Right lung (tissue), 5 donors: ENCODE measurements around the gene PVALEF. TPM values are rescaled to one million over a fixed set of nuclear protein-coding genes. Genes with fewer than 3 reads are reported as not detected.
"Not testable (repeated sequence)": the region's sequence is repeated elsewhere in the genome, so short reads cannot be mapped to it uniquely, and the experiment has no call there.

Experiments used
- DNase-seq, 2 donors: peaks; one replicate each; pipeline ENCODE4 v3.0.0-alpha.2; 2013
- polyA plus RNA-seq, 5 donors: library from polyadenylated mRNA; unstranded; fragments of 120-200 nt; gene quantifications; one replicate each; pipeline versions ENCODE4 v1.2.1 to v1.2.3, GENCODE V29; 2013; ENCODE audit warnings: inconsistent platforms in 1 of 5, low replicate concordance in 1 of 5; ENCODE audit not compliant: insufficient read length in 5 of 5, insufficient read depth in 1 of 5

The PVALEF gene
- polyA plus RNA-seq, 5 donors, result 0.13 to 0.35 (median 0.23) TPM; not detected in 2

GRCh38 chr17:81143717-81144422 lies 21.4 kb upstream of the PVALEF start:
- no peak for DNase-seq

GRCh38 chr17:81144423-81144781 lies 20.9 kb upstream of the PVALEF start:
- no peak for DNase-seq

GRCh38 chr17:81146208-81146607 lies 19.1 kb upstream of the PVALEF start:
- DNase-seq, result not testable (repeated sequence)

GRCh38 chr17:81147701-81148100 lies 17.6 kb upstream of the PVALEF start:
- DNase-seq, result no peak

- DNase-seq, result no peak
Observed at GRCh38 chr17:81148571-81148970, 16.7 kb upstream of the PVALEF start.

- no peak for DNase-seq
Observed at GRCh38 chr17:81148986-81149533, 16.2 kb upstream of the PVALEF start.

GRCh38 chr17:81150377-81151077 lies 14.8 kb upstream of the PVALEF start:
- DNase-seq, result no peak

GRCh38 chr17:81151278-81151677 lies 14.0 kb upstream of the PVALEF start:
- DNase-seq, result no peak

GRCh38 chr17:81152288-81152828 lies 12.9 kb upstream of the PVALEF start:
- no peak for DNase-seq

GRCh38 chr17:81153340-81153803 lies 11.9 kb upstream of the PVALEF start:
- DNase-seq, result no peak

GRCh38 chr17:81154016-81154415 lies 11.3 kb upstream of the PVALEF start:
- not testable (repeated sequence) for DNase-seq

- DNase-seq, result no peak
Observed at GRCh38 chr17:81154961-81155360, 10.3 kb upstream of the PVALEF start.

GRCh38 chr17:81156866-81157805 lies 8.2 kb upstream of the PVALEF start:
- no peak for DNase-seq

- DNase-seq, result no peak
Observed at GRCh38 chr17:81157848-81158687, 7.2 kb upstream of the PVALEF start.

- no peak for DNase-seq
Observed at GRCh38 chr17:81158688-81159590, 6.4 kb upstream of the PVALEF start.

- DNase-seq, result no peak
Observed at GRCh38 chr17:81159611-81160265, 5.6 kb upstream of the PVALEF start.

GRCh38 chr17:81160306-81160705 lies 5.0 kb upstream of the PVALEF start:
- DNase-seq, result no peak

GRCh38 chr17:81160747-81161453 lies 4.4 kb upstream of the PVALEF start:
- no peak for DNase-seq
